ENCODE measurements around the gene TMA7B. TPM values are rescaled to one million over a fixed set of nuclear protein-coding genes. Genes with fewer than 3 reads are reported as not detected.

Gene TMA7B
- total RNA-seq, 2 donors from 2014 or later: 4.6 TPM; not detected in 1

DNA sequence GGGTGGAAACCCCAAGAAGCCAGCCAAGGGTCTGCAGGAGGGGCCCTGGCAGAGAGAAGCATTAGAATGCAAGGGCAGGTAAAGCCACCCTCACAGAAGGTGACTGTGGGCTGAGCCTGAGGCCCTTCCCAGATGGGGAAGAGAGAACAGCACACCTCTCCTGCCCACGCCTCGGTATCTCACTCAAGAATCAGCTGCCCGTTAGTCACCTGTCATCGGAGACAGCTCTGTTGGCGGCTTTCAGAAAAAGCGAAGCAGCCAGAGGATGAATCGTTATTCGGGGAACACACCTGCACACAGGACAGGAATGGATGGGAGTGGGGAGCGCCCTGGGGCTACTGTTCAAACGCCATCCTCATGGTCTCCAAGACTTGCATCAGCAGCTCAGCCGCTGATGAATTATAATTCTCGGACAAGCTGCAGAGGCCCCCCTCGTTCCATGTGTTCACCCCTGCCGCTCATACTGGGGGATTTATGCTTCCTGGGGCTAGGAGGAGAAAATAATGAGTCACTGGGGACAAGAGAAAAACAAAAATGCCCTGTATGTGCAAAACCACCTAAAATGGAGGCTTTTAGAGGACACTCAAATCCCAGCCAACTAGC lies 21.6 kb upstream of the TMA7B start:
- no peak for DNase-seq (ENCODE audit: low spot score)
- no peaks in the 10 kb centered on the region for H3K4me1 ChIP-seq (ENCODE audit: control insufficient read depth in 1 of 2, low read depth in 2 of 2)
- TF ChIP-seq, protein P1, sequence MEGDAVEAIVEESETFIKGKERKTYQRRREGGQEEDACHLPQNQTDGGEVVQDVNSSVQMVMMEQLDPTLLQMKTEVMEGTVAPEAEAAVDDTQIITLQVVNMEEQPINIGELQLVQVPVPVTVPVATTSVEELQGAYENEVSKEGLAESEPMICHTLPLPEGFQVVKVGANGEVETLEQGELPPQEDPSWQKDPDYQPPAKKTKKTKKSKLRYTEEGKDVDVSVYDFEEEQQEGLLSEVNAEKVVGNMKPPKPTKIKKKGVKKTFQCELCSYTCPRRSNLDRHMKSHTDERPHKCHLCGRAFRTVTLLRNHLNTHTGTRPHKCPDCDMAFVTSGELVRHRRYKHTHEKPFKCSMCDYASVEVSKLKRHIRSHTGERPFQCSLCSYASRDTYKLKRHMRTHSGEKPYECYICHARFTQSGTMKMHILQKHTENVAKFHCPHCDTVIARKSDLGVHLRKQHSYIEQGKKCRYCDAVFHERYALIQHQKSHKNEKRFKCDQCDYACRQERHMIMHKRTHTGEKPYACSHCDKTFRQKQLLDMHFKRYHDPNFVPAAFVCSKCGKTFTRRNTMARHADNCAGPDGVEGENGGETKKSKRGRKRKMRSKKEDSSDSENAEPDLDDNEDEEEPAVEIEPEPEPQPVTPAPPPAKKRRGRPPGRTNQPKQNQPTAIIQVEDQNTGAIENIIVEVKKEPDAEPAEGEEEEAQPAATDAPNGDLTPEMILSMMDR (IDR thresholded peaks at IDR 0.05): no peak
- H3K27ac ChIP-seq: no peak overlapping the region
- no peak overlapping the region for H3K4me3 ChIP-seq
- H3K36me3 ChIP-seq: no peaks in the 10 kb centered on the region
- no peaks in the 10 kb centered on the region for H3K9me3 ChIP-seq
- no peaks in the 10 kb centered on the region for H3K27me3 ChIP-seq (replicated peaks; ENCODE audit: insufficient read depth)
- ATAC-seq (ENCODE audit: insufficient number of reproducible peaks, low FRiP score, low read depth): no peak

DNA sequence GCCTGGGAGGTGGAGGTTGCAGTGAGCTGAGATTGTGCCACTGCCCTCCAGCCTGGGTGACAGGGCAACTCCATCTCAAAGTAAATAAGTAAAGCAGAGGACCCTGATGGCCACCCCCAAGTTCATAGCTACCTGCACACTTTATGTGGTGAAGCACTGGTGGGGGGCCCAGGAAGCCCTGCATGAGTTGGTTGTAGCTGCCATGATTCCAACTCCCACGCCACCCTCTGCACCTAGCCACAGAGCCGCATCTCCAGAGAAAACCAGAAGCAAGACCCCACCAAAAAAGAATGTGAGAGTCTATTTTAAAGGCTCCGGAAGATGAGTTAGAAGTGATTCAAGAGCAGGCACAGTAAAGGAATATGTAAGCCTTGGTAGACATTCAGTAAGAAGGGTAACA lies 20.4 kb upstream of the TMA7B start:
- TF ChIP-seq, protein P1 (IDR thresholded peaks at IDR 0.05): no peak

DNA sequence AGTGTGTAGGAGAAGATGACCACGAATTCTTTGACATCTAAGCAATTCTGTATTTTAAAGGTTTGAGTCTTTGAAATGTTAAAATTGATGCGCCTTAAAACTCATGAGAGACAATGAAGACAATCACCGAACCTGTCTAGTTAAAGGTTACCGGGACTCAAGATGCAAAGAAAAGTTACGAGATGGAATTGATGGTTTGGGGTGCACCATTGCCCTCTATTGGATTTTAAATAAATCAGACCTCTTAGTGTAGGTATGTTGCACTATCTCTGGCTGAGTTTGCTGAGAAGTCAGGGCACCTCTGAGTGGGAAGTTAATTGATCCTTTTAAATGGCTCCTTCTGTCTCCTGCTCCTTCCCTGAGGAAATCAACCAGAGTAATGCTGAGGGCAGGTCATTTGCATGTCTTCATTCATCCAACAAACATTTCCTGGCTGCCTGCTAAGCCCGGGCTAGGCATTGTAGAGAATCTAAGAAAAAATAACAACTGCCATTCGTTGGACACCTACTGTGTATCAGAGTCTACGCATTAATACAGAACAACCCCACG lies 19.4 kb upstream of the TMA7B start:
- no peak overlapping the region for H3K4me3 ChIP-seq
- no peaks in the 10 kb centered on the region for H3K4me1 ChIP-seq (ENCODE audit: control insufficient read depth in 1 of 2, low read depth in 2 of 2)
- TF ChIP-seq, protein P1 (IDR thresholded peaks at IDR 0.05): no peak
- ATAC-seq (ENCODE audit: insufficient number of reproducible peaks, low FRiP score, low read depth) (no peak), DNase-seq (ENCODE audit: low spot score) (no peak)
- no peaks in the 10 kb centered on the region for H3K27me3 ChIP-seq (replicated peaks; ENCODE audit: insufficient read depth)
- H3K27ac ChIP-seq: no peak overlapping the region
- H3K36me3 ChIP-seq: no peaks in the 10 kb centered on the region
- no peaks in the 10 kb centered on the region for H3K9me3 ChIP-seq

More for the DNA sequence above, 20.4 kb upstream of the TMA7B start:
- ATAC-seq (ENCODE audit: insufficient number of reproducible peaks, low FRiP score, low read depth) (no peak), DNase-seq (ENCODE audit: low spot score) (no peak)
- no peak overlapping the region for H3K27ac ChIP-seq
- H3K9me3 ChIP-seq: no peaks in the 10 kb centered on the region
- H3K27me3 ChIP-seq (replicated peaks; ENCODE audit: insufficient read depth): no peaks in the 10 kb centered on the region
- H3K36me3 ChIP-seq: no peaks in the 10 kb centered on the region
- H3K4me3 ChIP-seq: no peak overlapping the region
- H3K4me1 ChIP-seq (ENCODE audit: control insufficient read depth in 1 of 2, low read depth in 2 of 2): no peaks in the 10 kb centered on the region

DNA sequence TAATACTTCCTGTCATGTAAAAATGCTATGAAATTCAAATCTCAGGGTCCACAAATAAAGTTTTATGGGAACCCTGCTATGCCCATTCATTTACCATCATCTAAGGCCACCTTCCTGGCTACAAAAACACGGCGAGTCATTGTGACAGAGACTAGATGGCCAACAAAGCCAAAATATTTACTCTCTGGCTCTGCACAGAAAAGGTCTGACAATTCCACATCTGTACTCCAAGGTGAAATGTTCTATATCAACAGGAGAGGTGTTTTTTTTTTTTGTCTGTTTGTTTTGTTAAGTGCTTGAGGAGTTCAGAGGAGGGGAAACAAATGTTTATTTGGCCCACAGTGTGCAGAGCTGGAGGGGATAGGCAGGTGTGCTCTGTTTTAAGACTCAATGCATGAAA lies 18.6 kb upstream of the TMA7B start:
- Histone ChIP-seq H3K4me3 (no peak overlapping the region), H3K27ac (no peak overlapping the region), H3K27me3 (replicated peaks; ENCODE audit: insufficient read depth) (no peaks in the 10 kb centered on the region), H3K9me3 (no peaks in the 10 kb centered on the region), H3K36me3 (no peaks in the 10 kb centered on the region), H3K4me1 (ENCODE audit: control insufficient read depth in 1 of 2, low read depth in 2 of 2) (no peaks in the 10 kb centered on the region)
- TF ChIP-seq, protein P1 (IDR thresholded peaks at IDR 0.05): no peak
- DNase-seq (ENCODE audit: low spot score) (no peak), ATAC-seq (ENCODE audit: insufficient number of reproducible peaks, low FRiP score, low read depth) (no peak)

DNA sequence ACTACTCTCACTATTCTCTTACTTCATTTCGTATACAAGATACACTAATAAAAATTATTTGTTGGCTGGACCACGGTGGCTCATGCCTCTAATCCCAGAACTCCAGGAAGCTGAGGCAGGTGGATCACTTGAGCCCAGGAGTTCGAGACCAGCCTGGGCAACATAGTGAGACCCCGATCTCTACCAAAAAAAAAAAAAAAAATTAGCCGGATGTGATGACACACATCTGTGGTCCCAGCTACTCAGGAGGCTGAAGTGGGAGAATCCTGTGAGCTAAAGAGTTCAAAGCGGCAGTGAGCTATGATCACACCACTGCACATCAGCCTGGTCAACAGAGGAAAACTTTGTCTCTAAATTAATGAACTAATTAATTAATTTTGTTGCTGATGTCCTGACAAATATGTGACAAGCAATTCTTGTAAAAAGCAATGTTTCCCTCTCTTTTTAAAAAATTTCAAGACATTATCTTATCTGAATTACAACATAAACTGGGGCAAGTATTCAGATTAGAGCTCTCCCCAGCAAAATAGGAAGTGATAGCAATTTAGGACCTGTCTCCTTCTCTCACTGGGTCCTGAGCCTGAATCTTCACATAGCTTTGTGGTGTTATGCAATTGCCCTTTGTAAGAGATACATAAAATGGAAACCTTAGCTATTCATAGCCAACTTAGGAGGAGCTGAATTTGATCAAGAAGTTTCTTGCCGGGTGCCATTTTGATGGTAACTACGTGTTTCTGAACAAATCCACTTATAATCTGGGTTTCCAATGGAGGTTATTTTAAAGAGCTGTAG lies 17.6 kb upstream of the TMA7B start:
- no peak for ATAC-seq (ENCODE audit: insufficient number of reproducible peaks, low FRiP score, low read depth)
- DNase-seq (ENCODE audit: low spot score): no peak
- no peak overlapping the region for H3K27ac ChIP-seq
- H3K4me1 ChIP-seq (ENCODE audit: control insufficient read depth in 1 of 2, low read depth in 2 of 2): no peaks in the 10 kb centered on the region
- no peak overlapping the region for H3K4me3 ChIP-seq
- no peaks in the 10 kb centered on the region for H3K27me3 ChIP-seq (replicated peaks; ENCODE audit: insufficient read depth)
- TF ChIP-seq, protein P1 (IDR thresholded peaks at IDR 0.05): no peak
- H3K36me3 ChIP-seq: no peaks in the 10 kb centered on the region
- H3K9me3 ChIP-seq: no peaks in the 10 kb centered on the region
